Nephron (organoid): ENCODE data around the gene THY1.
"Not testable (repeated sequence)": the region's sequence is repeated elsewhere in the genome, so short reads cannot be mapped to it uniquely, and the experiment has no call there.

ENCODE experiments used
- H3K27ac Mint-ChIP-seq, 3 experiments: 2 replicates each; pipeline ENCODE4 v1.8.0; 2020; ENCODE audit warnings: mixed read lengths in 3 of 3, mild to moderate bottlenecking in 2 of 3, moderate library complexity in 1 of 3
- H3K27me3 Mint-ChIP-seq: 2 replicates; pipeline ENCODE4 v1.8.0; 2021; ENCODE audit warnings: low read depth, mild to moderate bottlenecking, moderate library complexity, mixed read lengths
- H3K36me3 Mint-ChIP-seq: 2 replicates; pipeline ENCODE4 v1.8.0; 2020; ENCODE audit warnings: low read depth, mixed read lengths
- H3K4me1 Mint-ChIP-seq: 2 replicates; pipeline ENCODE4 v1.8.0; 2020; ENCODE audit warnings: mixed read lengths
- H3K4me3 Mint-ChIP-seq, 3 experiments: 2 replicates each; pipeline ENCODE4 v1.8.0; 2020; ENCODE audit warnings: mild to moderate bottlenecking in 3 of 3, mixed read lengths in 3 of 3, moderate library complexity in 2 of 3
- H3K9me3 Mint-ChIP-seq: 2 replicates; pipeline ENCODE4 v1.8.0; 2020; ENCODE audit warnings: mixed read lengths
- TF ChIP-seq, protein P1 (sequence below), 3 experiments: fragments of 200-600 bp; sonication (generic); IDR thresholded peaks; one replicate each; pipeline ENCODE4 v1.5.0; 2021; ENCODE audit warnings: antibody characterized with exemption in 3 of 3; ENCODE audit not compliant: unreplicated experiment in 3 of 3

THY1 gene

DNA sequence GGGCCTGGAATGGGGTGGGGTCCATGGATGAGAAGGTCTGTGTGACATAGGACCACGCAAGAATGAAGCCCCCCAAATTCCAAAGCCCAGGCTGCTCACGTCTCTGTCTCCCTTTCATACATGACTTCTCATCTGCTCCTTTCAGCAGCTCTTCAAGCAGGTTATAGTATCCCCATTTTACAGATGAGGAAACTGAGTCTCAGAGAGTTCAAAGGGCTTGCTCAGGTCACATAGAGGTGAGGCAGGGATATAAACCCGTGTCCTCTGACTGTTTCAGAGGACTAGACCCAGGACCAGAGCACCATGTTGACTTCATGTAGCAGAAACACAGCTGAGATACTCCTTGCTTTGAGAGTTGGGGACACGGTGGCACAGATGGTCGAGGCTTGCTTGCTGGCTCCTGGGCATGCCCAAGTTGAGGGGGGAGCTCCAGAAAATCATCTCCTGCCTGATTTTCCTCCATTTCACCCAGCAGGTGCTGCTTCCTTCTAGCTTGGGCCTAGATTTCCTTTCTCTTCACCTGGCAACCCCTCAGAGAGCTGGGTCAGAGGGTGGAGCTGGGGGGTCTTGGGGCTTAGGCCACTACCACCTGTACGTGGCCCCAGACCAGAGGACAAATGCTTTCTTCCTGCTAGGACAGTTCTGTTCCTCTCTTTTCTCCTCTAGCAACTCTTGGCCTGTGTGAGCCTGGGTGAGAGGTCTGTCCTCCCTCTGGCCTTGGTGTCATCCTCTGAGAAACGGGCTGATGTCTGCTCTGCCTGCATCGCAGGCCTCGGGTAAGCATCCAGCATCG is 24.1 kb upstream of the THY1 start:
- H3K36me3 Mint-ChIP-seq = no peaks in the 10 kb centered on the region
- peak overlapping the region; percentile 95 to 98 (median 96) for H3K27ac Mint-ChIP-seq
- H3K27me3 Mint-ChIP-seq = no peaks in the 10 kb centered on the region
- H3K4me3 Mint-ChIP-seq = peak overlapping the region; percentile 56 to 64 (median 64)
- H3K4me1 Mint-ChIP-seq = peaks cover 36% of the 10 kb centered on the region
- TF ChIP-seq, protein P1, sequence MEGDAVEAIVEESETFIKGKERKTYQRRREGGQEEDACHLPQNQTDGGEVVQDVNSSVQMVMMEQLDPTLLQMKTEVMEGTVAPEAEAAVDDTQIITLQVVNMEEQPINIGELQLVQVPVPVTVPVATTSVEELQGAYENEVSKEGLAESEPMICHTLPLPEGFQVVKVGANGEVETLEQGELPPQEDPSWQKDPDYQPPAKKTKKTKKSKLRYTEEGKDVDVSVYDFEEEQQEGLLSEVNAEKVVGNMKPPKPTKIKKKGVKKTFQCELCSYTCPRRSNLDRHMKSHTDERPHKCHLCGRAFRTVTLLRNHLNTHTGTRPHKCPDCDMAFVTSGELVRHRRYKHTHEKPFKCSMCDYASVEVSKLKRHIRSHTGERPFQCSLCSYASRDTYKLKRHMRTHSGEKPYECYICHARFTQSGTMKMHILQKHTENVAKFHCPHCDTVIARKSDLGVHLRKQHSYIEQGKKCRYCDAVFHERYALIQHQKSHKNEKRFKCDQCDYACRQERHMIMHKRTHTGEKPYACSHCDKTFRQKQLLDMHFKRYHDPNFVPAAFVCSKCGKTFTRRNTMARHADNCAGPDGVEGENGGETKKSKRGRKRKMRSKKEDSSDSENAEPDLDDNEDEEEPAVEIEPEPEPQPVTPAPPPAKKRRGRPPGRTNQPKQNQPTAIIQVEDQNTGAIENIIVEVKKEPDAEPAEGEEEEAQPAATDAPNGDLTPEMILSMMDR (IDR thresholded peaks at IDR 0.05; ENCODE audit: unreplicated experiment in 3 of 3) = no peak
- H3K9me3 Mint-ChIP-seq = peaks cover 3% of the 10 kb centered on the region

DNA sequence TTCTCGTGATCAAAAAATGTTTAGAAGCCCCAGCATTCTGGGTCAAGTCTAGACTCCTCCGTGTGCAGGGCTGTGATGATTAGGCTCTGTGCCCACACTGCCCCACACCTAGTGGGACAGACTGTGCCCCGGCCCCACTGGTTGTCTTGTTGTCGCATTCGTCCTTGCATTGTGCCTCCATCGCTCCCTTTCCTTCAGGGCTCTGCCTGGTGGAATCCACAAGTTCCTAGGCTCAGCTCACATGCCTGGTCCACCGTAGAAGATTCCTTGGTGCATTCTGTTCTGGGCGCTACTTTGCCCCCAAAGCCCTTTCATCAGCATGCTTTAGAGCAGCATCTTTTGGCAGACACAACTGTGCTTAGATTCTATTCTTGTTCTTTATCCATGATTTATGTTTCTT is 23.5 kb upstream of the THY1 start:
- TF ChIP-seq, protein P1 (IDR thresholded peaks at IDR 0.05; ENCODE audit: unreplicated experiment in 3 of 3) = no peak
- peak overlapping the region; percentile 95 to 98 (median 96) for H3K27ac Mint-ChIP-seq
- H3K36me3 Mint-ChIP-seq = no peaks in the 10 kb centered on the region
- H3K4me1 Mint-ChIP-seq = peaks cover 36% of the 10 kb centered on the region
- H3K27me3 Mint-ChIP-seq = no peaks in the 10 kb centered on the region
- peak overlapping the region in 1 of 3 experiments; percentile 38 for H3K4me3 Mint-ChIP-seq
- H3K9me3 Mint-ChIP-seq = peaks cover 3% of the 10 kb centered on the region

DNA sequence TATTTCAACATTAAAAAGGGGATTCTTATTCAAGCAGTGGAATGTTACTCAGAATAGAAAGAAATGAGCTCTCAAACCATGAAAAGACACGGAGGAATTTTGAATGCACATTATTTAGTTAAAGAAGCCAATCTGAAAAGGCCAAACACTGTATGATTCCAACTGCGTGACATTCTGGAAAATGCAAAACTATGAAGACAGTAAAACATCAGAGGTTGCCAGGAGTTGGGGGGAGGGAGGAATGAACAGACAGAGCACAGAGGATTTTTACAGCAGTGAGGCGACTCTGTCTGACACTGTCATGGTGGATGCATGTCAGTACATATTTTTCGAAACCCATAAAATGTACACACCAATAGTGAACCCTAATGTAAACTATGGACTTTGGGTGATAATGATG is 22.9 kb upstream of the THY1 start:
- peaks cover 3% of the 10 kb centered on the region for H3K9me3 Mint-ChIP-seq
- H3K27ac Mint-ChIP-seq = peak overlapping the region; percentile 95 to 98 (median 96)
- H3K4me3 Mint-ChIP-seq = peak overlapping the region in 2 of 3 experiments; percentile 1 to 41
- H3K4me1 Mint-ChIP-seq = peaks cover 39% of the 10 kb centered on the region
- peaks cover 2% of the 10 kb centered on the region for H3K27me3 Mint-ChIP-seq
- TF ChIP-seq, protein P1 (IDR thresholded peaks at IDR 0.05; ENCODE audit: unreplicated experiment in 3 of 3) = no peak
- no peaks in the 10 kb centered on the region for H3K36me3 Mint-ChIP-seq

DNA sequence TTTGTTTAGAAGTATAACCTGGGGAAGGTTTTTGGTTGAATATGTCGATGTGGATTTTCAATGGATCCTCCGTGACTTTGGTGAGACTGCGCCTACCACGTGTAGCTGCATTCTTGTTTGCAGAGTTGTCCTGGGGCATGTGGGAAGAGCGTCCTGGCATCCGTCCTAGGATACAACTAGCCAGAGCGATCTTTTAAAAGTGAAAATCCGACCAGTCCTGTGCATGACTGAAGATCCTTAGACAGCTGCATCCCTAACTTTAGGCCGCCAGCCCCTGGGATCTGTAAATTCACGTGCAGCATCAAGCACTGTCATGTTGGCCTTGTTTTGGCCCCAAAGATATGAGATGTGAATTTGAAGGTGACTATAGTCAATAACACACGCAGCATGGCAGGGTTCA is 22.4 kb upstream of the THY1 start:
- H3K27me3 Mint-ChIP-seq = peaks cover 5% of the 10 kb centered on the region
- TF ChIP-seq, protein P1 (IDR thresholded peaks at IDR 0.05; ENCODE audit: unreplicated experiment in 3 of 3) = no peak
- peaks cover 3% of the 10 kb centered on the region for H3K9me3 Mint-ChIP-seq
- peaks cover 39% of the 10 kb centered on the region for H3K4me1 Mint-ChIP-seq
- peak overlapping the region in 1 of 3 experiments; percentile 41 for H3K4me3 Mint-ChIP-seq
- H3K27ac Mint-ChIP-seq = peak overlapping the region; percentile 95 to 98 (median 96)
- no peaks in the 10 kb centered on the region for H3K36me3 Mint-ChIP-seq

DNA sequence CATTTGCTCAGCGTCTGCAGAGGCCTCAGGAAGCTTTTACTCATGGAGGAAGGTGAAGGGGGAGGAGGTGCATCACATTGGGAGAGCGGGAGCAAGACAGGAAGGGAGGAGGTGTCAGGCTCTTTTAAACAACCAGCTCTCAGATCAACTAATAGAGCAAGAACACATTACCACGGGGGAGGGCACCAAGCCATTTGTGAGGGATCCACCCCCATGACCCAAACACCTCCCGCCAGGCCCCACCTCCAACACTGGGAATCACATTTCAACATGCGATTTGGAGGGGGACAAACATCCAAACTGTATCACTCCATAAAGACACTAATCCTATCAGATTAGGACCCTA is 18.9 kb upstream of the THY1 start:
- H3K4me1 Mint-ChIP-seq = peaks cover 28% of the 10 kb centered on the region
- H3K4me3 Mint-ChIP-seq = no peak overlapping the region
- H3K36me3 Mint-ChIP-seq = no peaks in the 10 kb centered on the region
- peaks cover 5% of the 10 kb centered on the region for H3K27me3 Mint-ChIP-seq
- TF ChIP-seq, protein P1 (IDR thresholded peaks at IDR 0.05; ENCODE audit: unreplicated experiment in 3 of 3) = no peak
- peaks cover 5% of the 10 kb centered on the region for H3K9me3 Mint-ChIP-seq
- H3K27ac Mint-ChIP-seq = no peak overlapping the region

DNA sequence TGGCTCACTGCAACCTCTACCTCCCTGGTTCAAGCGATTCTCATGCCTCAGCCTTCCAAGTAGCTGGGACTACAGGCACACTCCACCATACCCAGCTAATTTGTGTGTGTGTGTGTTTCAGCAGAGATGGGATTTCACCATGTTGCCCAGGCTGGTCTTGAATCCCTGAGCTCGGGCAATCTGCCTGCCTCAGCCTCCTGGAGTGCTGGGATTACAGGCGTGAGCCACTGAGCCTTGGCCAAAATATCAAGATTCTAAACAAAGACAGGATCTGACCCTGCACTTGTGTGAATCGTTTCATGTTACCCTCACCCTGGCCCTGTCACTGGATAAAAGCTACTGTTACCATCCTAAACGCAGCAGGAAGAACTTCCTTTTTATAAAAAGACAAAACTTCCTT is 15.6 kb upstream of the THY1 start:
- H3K9me3 Mint-ChIP-seq = peaks cover 2% of the 10 kb centered on the region
- H3K36me3 Mint-ChIP-seq = no peaks in the 10 kb centered on the region
- no peak overlapping the region for H3K27ac Mint-ChIP-seq
- H3K27me3 Mint-ChIP-seq = peaks cover 12% of the 10 kb centered on the region
- TF ChIP-seq, protein P1 (IDR thresholded peaks at IDR 0.05; ENCODE audit: unreplicated experiment in 3 of 3) = no peak
- H3K4me1 Mint-ChIP-seq = peaks cover 24% of the 10 kb centered on the region
- no peak overlapping the region for H3K4me3 Mint-ChIP-seq

DNA sequence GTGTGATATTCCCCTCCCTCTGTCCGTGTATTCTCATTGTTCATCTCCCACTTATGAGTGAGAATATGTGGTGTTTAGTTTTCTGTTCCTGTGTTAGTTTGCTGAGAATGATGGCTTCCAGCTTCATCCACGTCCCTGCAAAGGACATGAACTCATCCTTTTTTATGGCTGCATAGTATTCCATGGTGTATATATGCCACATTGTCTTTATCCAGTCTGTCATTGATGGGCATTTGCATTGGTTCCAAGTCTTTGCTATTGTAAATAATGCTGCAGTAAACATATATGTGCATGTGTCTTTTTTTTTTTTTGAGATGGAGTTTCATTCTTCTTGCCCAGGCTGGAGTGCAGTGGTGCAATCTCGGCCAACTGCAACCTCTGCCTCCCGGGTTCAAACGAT is 14.5 kb upstream of the THY1 start:
- H3K4me3 Mint-ChIP-seq, H3K36me3 Mint-ChIP-seq, H3K9me3 Mint-ChIP-seq, H3K27ac Mint-ChIP-seq: not testable (repeated sequence)
- Mint-ChIP-seq H3K27me3 (peaks cover 20% of the 10 kb centered on the region), H3K4me1 (peaks cover 35% of the 10 kb centered on the region)
